Hematopoietic multipotent progenitor cell treated with erythropoietin and hydrocortisone succinate and interleukin-3 and kit ligand, for 15 days (in vitro differentiated cells): ENCODE results near the gene MRPS12.

ENCODE experiments used
- DNase-seq: peaks from one replicate; pipeline ENCODE4 v3.0.0-alpha.2; 2015; ENCODE audit warnings: low spot score

The MRPS12 gene

GRCh38 chr19:38911388-38912001 lies 19.2 kb upstream of the MRPS12 start:
- DNase-seq, result no peak

- no peak for DNase-seq
Measured at GRCh38 chr19:38912600-38913514, 17.9 kb upstream of the MRPS12 start.

GRCh38 chr19:38913958-38914357 lies 16.8 kb upstream of the MRPS12 start:
- no peak for DNase-seq

DNA sequence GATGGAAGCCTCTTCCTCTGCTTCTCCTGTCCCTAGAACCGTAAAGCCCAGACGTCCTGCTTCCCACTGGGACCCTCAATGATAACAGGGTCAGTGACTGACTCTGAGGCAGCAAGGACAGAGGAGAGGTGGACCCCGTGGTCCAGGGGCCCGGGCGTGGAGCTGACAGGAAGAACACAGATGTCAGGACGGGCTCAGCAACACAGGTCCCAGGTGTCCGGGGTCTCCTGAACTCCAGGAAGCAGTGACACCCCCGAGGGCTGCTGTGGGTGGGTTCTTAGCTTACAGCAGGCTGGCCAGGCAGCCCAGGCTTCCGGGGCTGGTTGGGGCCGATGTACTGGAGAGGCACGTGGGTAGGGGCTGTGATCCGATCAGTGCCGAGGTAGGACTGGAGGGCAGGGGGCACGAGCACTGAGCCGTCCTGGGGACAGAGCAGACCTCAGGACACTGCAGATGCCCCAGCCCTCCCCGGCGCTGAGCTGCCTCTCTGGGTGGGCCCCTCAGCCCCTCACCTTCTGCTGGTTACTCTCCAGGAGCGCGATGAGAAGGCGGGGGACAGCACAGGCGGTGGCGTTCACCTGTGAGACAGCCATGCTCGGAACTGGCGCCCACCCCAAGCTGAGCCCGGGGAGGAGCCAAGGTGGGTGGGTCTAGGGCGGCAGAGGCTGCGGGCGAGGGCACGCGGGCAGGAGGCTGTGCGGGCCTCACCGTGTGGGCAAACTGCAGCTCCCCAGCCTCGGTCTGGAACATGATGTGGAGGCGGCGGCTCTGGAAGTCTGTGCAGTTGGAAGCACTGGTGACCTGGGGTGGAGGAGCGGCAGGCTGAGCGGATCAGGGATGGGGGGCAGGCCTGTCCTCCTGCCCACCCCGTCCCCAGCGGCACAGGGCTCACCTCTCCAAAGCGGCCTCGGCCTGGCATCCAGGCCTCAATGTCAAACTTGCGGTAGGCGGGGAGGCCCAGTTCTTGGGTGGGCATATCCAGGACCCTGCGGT lies 15.1 kb upstream of the MRPS12 start:
- no peak for DNase-seq

DNA sequence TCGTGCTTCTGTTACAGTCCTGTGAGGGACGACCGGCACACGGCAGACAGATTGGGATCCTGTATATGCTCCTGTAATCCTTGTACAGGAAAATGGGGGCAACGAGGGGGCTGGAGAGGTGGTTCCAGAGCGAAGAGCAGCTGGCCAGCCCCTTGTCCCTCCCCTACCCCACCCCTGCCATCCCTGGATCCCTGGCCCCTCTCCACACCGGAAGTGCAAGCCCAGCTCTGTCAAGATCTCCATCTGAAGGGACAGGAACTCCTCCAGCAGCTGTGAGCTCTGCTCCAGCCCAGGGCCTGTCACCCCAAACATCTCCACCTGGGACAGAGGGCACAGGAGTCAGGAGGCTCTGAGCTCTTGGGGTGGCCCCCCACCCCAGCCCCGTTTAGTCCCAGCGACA lies 13.2 kb upstream of the MRPS12 start:
- no peak for DNase-seq

- peak; percentile 14 for DNase-seq
Measured at GRCh38 chr19:38917921-38918491, 12.7 kb upstream of the MRPS12 start.

DNA sequence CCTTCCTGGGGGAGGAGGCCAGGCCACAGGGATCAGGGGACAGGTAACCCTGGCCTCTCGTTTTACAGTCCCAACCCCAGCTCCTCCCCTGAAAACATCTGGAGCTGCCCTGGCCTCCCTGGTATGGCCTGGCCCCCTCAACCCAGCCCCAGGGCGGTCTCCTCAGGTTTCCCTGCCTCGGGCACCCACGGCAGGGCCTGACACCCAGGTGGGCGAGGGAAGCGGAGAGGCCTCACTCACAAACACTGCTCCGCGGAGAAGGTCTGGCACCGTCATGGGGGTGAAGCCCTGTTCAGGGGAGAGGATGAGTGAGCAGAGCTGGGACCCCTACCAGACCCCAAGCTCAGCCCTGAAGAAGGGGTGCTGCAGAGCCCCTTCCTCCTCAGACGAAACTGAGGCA lies 12.2 kb upstream of the MRPS12 start:
- DNase-seq, result no peak

GRCh38 chr19:38919837-38920601 lies 10.7 kb upstream of the MRPS12 start:
- DNase-seq, result no peak

GRCh38 chr19:38920602-38921419 lies 9.9 kb upstream of the MRPS12 start:
- no peak for DNase-seq

GRCh38 chr19:38921420-38922274 lies 9.1 kb upstream of the MRPS12 start:
- DNase-seq, result no peak

GRCh38 chr19:38922482-38922881 lies 8.3 kb upstream of the MRPS12 start:
- DNase-seq, result no peak

DNA sequence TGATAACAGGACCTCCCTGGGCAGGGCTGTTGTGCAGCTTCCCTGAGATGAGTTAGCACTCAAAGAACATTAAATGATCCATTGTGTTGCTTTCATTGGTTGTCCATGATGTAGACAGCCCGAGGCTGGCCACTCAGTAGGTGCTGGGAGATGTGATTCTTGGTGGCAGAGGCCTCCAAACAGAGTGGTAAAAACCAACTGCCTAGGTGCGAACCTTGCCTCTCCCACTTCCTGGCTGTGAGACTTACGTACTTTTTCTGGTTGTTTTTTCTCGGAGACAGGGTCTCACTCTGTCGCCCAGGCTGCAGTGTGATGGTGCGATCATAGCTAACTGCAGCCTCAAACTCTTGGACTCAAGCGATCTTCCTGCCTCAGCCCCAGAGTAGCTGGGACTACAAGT lies 6.4 kb upstream of the MRPS12 start:
- DNase-seq, result no peak

DNA sequence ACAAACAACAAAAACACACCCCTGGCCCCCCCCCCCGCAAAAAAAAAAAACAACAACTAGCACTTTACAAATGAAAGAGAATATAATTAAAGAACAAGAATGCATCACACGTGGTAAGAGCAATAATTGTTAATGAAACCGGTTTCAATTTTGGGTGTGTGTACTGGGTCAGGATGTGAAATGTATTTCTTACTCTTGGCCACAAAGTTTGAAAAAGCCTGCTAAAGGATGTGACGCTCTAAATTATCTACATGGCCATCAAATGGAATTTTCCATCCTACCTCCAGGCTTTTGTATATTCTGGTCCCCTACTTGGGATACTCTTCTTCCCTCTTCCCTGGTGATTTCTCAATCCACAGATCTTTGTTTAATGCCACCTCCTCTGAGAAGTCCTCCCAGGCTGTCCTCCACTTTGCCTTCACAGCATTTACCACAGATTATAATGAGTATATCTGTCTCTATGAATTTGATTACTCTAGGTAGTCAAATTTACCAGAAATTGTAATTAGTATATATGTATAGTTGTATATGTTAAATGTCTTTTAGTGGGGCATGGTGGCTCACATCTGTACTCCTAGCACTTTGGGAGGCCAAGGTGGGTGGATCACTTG lies 2.2 kb upstream of the MRPS12 start:
- no peak for DNase-seq

DNA sequence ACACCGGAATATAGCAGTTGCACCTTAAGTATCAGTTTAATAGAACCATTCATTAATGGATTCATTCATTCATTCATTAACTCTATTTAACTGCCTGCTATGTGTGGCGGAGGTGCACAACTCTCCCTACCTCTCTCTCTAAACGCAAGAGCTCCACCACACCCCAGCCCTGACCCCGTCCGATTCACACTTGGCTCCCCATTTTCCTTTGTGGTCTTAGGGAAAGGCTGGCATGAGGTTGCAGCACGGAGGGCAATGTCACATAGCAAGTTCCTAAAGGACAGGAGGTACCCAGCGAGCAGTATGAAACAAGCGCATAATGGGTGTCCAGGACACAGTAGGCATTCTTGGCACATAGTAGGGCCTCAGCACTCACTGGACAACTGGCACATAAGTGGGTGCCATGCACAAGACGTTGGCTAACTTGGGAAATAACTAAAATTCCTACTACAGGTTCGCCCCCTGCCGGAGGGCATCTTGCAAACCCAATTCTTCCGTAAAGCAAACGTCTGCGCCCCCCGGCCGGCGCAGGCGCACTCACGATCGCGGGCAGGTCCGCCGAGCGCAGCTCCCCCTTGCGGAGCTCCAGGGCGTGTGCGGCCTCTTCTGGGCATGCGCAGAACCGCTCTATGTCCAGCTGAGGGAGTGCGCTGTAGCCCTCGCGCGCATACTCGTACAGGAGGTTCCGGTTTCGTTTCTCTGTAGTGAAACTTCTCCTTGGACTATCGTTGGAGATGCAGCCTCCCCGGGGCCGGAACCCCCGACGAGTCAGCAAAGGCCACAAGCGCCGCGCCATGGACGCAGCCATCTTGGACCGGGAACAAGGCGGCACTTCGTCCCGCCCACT lies 592 bp upstream of the MRPS12 start, which contains the start of gene SARS2:
SARS2 (minus strand) TSS at position 835 of the 847 bp plus-strand sequence; CDS start at position 808, 27 bp downstream.
- peak; percentile 93 for DNase-seq

DNA sequence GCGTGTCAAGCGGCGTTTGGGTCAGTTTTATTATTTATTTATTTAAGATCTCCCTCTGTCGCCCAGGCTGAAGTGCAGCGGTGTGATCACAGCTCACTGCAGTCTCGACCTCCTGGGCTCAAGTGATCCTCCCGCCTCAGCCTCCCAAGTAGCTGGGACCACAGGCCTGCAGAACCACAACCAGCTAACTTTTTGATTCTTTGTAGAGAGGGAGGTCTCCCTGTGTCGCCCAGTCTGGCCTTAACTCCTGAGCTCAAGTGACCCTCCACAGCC lies 713 bp downstream of the MRPS12 start:
- no peak for DNase-seq

DNA sequence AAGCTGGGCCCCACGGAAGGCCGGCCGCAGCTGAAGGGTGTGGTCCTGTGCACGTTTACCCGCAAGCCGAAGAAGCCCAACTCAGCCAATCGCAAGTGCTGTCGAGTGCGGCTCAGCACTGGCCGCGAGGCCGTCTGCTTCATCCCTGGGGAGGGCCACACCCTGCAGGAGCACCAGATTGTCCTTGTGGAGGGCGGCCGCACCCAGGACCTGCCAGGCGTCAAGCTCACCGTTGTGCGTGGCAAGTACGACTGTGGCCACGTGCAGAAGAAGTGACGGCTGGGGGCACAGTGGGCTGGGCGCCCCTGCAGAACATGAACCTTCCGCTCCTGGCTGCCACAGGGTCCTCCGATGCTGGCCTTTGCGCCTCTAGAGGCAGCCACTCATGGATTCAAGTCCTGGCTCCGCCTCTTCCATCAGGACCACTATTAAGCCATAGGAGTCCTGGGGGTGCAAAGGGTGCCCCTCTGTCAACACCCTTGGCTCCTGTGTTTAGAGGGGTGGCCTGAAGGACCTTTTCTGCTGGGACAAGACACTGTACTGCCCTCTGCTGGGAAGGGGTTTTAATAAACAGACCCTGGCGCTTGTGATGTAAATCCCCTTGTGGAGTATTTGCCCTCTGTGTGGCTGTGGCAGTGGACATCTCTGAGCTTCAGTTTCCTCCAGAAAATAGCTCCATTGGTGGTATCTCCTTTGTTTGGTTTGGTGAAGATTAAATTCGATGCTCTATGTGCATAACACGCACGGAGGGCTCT lies 1.9 kb downstream of the MRPS12 start:
- DNase-seq, result peak; percentile 57

GRCh38 chr19:38933544-38933943 lies 2.8 kb downstream of the MRPS12 start:
- DNase-seq, result no peak
